ENCODE results near the gene SPACA4. TPM values are rescaled to one million over a fixed set of nuclear protein-coding genes. Genes with fewer than 3 reads are reported as not detected.
"Not testable (repeated sequence)": the region's sequence is repeated elsewhere in the genome, so short reads cannot be mapped to it uniquely, and the experiment has no call there.

The SPACA4 gene, protein sequence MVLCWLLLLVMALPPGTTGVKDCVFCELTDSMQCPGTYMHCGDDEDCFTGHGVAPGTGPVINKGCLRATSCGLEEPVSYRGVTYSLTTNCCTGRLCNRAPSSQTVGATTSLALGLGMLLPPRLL
- not detected for polyA plus RNA-seq (2013, experiment 1 of 2; ENCODE audit: insufficient read length)
- polyA plus RNA-seq (2013, experiment 2 of 2; ENCODE audit: insufficient read length) = not detected

DNA sequence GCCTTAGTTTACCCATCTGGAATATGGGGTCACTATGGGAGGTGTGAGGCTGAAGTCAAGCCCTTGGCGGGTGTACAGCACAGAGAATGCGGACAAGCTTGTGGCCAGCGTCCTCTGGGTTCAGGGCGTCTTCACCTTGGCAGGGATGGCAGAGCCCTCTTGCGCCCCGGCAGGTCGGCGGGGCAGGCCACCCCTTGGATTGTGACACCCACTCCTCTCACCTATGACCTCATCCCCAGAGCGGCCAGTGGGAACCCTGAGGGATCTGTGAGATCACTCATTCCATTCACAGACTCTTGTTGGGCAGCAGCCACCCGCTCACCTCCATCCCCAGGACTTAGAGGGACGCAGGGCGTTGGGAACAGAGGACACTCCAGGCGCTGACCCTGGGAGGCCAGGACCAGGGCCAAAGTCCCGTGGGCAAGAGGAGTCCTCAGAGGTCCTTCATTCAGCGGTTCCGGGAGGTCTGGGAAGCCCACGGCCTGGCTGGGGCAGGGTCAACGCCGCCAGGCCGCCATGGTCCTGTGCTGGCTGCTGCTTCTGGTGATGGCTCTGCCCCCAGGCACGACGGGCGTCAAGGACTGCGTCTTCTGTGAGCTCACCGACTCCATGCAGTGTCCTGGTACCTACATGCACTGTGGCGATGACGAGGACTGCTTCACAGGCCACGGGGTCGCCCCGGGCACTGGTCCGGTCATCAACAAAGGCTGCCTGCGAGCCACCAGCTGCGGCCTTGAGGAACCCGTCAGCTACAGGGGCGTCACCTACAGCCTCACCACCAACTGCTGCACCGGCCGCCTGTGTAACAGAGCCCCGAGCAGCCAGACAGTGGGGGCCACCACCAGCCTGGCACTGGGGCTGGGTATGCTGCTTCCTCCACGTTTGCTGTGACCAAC is at the start of gene SPACA4:
Gene SPACA4, plus strand, starts transcription at position 280 of the 896 bp plus-strand sequence. Its CDS starts 237 bp downstream, at position 517.
- DNase-seq = no peak

DNA sequence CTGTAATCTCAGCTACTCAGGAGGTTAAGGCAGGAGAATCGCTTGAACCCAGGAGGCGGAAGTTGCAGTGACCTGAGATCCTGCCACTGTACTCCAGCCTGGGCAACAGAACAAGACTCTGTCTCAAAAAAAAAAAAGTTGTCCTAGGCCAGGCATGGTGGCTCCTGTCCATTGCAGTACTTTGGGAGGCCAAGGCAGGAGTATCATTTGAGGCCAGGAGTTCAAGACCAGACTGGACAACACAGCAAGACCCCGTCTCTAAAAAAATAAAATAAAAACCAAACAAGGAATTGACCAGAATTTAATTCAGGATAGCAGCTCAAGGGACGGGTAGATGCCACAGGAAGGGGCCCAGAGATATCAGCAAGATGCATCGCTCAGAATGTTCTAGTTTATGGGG is 49.7 kb upstream of the SPACA4 start:
- DNase-seq = no peak

DNA sequence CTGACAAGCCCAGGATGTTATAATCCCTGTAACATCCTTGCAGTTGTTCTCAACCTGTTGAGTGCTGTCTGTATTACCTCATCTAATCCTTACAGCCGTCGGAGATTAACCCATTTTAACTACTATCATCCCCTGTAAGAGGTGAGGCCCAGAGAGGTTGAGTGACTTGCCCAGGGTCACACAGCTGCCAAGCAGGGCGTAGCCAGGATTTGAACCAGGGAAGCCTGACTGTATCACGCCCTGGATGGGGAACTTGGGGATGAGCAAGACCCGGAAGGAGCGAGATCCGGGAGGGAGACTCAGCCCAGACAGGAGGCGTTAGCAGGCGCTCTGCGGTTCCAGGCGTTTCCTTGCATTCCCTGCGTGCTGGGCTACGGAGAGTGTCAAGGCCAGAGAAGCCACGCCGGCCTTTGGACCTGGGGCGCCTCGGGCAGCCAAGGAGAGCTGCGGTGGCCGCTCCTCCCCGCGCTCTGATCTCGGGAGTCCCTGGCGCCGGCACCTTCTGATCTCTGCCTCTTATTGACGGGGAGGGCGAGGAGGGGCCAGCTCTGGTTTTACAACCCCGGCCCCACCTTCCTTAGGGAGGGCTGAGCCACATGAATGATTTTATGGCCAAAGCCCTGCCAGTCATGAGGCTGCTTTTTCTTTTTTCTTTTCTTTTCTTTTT is 48.4 kb upstream of the SPACA4 start:
- peak; percentile 52 for DNase-seq

DNA sequence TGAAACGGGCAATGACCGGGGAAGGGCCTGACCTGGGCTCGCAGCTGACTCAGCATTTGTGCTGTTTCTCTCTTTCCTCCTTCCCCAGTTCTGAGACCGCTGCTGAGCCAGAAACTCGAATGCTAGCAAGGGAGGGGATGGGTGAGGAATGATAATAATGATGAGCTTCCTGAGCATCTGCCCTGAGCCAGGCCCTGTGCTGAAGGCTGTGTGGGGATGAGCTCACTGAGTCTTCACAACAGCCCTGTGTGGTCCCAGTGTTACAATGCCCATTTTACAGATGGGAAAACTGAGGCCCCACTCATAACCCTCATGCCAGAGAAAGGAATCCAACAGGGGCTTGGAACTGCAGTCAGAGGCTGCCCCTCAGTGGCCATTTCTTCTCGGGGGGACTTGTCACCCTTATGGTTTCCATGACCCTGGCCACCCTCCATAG is 46.4 kb upstream of the SPACA4 start:
- no peak for DNase-seq

DNA sequence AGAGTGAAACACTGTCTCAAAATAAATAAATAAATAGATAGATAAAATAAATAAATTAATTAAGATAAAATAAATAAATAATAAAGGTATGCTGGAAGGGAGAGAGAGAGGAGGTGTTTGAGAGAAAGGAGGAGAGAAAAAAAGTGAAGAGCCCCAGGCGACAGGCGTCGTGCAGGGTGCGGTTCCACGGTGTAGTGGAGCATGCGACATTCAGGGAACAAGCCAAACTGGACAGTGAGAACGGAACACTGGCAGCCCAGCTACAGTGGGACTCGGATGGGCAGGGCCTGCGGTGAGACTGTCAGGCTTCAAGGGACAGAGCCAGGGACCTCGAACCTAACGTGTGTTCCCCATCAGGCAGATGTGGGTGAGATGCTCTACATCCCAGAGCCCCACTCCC is 45.1 kb upstream of the SPACA4 start:
- DNase-seq = no peak

DNA sequence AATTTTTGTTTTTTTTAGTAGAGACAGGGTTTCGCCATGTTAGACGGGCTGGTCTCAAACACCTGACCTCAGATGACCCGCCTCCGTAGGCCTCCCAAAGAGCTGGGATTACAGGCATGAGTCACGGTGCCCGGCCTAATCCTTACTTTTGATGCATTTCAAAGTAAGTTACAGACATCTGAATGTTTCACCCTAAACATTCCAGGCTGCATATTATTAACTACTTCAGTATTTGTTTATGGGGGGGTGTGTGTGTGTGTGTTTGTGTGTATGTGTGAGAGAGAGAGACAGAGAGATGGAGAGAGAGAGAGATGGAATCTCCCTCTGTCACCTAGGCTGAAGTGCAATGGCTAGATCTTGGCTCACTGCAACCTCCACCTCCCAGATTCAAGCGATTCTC is 41.5 kb upstream of the SPACA4 start:
- DNase-seq = peak; percentile 74

DNA sequence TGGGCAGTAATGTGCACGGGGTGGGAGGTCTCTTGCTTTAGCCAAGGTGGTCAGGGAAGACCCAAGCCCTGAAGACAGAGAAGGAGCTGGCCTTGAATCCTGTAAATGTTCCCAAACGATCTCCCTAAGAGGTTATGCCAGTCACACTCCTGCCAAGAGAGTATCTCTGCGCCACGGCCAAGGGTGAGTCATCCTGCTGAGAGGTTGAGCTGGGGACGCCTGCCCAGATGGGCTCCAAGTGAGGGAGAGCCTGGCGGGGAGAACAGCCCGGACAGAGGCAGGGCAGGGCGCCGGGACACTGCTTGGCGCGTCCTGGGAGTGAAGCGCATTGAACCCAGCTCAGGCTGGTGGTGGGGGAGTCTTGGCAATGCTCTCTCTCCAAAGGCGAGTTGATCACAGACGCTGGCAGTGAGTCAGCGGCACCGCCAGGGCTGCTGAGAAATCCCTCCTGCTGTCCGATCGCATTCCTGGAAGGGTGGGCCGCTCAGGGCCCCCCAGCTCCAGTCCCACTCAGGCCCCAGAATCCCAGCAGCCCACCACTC is 38.1 kb upstream of the SPACA4 start:
- DNase-seq = peak; percentile 85

DNA sequence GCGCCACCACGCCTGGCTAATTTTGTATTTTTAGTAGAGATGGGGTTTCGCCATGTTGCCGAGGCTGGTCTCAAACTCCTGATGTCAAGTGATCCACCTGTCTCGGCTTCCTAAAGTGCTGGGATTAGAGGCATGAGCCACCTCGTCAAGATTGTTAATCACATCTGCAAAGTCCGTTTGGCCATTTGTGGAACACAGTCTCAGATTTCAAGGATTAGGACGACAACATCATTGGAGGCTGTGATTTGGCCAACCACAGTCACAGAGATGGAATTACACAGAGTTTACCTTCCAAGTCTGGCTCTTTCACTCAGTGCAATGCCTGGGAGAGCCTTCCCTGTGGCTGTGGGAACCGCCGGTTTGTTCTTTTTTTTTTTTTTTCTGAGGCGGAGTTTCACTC is 36.7 kb upstream of the SPACA4 start:
- DNase-seq = peak; percentile 29

DNA sequence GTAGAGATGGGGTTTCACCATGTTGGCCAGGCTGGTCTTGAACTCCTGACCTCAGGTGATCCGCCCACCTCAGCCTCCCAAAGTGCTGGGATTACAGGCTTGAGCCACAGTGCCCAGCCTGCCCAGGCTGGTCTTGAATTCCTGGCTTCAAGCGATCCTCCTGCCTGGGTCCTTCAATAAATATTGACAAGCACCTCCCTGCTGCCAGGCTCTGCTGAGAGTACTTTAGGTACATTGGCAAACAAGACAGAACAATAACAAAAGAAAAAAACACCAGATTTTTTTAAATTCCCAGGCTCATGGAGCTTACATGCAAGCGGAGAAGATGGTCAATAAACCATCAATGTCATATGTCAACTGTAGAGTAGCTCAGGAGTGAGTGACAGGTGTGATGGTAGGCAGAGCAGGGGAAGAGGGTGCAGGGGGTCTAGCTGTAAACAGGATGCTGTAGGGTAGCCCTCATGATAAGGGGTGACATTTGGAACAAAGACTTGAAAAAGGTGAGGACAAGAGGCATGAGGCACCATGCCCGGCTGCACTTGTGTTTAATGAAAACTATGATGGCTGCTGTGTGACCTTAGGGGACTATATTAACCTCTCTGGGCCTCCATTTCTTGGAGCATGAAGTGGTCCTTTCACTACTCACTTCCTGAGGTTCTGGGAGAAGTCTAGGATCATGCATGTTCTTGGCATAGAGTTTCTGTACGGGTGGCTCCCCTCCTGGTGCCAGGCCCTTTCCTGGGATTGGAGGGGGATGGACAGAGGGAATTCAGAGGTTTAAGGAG is 35.0 kb upstream of the SPACA4 start:
- no peak for DNase-seq

DNA sequence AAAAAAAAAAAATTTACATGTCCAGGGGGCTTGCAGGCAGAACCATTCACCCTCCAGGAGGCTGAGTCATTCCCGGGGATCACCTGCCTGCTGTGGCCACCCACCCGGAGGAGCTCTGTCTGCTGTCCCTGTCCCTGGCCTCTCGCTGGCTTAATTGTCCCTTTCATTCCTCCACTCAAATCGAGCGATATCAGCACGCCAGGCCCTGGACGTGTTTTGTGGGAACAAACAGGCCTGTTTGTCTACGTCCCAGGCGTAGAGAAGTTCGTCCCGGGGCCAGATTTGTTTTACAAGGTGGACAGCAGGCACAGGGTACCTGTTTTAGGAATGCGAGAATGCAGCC is 33.4 kb upstream of the SPACA4 start:
- DNase-seq = no peak

DNA sequence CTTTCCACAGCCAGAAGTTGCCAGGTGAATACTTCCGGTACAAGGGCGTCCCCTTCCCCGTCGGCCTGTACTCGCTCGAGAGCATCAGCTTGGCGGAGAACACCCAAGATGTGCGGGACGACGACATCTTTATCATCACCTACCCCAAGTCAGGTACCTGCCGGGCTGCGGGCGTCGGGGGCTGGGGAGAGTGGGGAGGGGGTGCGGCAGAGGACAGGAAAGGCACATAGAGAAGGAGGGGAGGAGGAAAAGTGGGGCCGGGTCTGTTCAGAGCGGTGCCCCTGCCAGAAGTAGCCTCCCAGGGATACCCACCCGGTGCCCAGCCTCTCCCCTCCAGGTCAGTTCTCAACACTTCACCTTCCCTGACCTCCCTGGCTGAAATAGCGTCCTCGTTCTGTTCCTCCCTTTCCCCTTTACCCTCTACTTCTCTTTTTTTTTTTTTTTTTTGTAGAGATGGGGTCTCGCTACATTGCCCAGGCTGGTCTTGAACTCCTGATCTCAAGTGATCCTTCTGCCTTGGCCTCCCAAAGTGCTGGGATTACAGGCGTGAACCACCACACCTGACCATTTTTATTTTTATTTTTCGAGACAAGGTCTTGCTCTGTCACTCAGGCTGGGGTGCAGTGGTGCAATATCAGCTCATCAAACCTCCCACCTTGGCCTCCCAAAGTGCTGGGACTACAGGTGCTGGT is 30.5 kb upstream of the SPACA4 start:
- DNase-seq = no peak

DNA sequence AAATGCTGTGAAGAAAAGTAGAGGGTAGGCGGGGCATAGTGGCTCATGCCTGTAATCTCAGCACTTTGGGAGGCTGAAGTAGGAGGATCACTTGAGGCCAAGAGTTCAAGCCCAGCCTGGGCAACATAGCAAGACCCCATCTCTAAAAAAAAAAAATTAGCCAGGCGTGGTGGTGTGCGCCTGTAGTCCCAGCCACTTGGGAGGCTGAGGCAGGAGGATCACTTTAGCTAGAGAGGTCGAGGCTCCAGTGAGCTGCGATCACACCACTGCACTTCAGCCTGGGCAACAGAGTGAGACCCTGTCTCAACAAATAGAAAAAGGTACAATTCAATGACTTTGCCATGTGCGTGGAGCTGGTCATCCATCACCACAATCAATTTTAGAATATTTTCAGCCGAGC is 28.6 kb upstream of the SPACA4 start:
- not testable (repeated sequence) for DNase-seq

DNA sequence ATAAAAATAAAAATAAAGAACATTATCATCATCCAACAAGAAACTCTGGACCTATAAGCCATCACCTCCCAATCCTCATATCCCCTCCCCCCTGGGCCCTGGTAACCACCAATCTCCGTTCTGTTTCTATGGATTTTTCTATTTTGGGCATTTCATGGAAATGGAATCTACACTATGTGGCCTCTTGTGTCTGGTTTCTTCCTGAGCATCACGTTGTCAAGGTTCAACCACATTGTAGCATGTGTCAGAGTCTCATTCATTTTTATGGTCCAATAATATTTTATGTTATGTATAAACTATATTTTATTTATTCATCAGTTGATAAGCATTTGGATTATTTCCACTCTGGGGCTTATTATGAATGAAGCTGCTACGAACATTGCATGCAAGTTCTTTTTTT is 27.7 kb upstream of the SPACA4 start:
- peak; percentile 52 for DNase-seq

DNA sequence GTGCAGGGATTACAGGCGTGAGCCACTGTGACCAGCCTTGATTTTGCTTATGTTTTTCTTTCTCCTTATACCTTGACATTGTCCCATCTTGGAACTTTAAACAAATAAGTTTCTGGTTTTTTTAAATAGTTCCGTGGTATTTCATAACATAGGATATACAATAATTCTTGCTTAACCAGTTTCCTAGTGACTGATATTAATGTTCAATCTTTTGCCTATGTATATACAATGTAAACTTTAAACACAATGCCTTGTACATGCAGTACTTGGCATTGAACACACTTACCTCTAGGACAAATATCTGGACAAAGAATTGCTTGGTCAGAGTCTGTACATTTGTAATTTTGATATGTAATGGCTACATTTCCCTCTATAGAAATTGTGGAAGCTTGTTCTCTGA is 24.4 kb upstream of the SPACA4 start:
- DNase-seq = no peak

DNA sequence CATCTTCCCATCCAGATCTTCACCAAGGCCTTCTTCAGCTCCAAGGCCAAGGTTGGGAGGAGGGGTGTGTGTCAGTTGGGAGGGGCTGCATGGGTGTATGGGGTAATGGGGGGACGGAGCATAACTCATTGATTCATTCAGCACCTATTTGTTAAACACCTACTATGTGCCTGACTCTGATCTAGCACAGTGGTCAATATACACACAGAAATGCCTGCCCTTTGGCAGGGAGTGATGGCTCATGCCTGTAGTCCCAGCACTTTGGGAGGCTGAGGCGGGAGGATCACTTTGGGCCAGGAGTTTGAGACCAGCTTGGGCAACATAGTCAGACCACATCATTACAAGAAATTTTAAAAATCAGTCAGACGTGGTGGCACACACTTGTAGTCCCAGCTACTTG is 19.2 kb upstream of the SPACA4 start:
- DNase-seq = no peak

DNA sequence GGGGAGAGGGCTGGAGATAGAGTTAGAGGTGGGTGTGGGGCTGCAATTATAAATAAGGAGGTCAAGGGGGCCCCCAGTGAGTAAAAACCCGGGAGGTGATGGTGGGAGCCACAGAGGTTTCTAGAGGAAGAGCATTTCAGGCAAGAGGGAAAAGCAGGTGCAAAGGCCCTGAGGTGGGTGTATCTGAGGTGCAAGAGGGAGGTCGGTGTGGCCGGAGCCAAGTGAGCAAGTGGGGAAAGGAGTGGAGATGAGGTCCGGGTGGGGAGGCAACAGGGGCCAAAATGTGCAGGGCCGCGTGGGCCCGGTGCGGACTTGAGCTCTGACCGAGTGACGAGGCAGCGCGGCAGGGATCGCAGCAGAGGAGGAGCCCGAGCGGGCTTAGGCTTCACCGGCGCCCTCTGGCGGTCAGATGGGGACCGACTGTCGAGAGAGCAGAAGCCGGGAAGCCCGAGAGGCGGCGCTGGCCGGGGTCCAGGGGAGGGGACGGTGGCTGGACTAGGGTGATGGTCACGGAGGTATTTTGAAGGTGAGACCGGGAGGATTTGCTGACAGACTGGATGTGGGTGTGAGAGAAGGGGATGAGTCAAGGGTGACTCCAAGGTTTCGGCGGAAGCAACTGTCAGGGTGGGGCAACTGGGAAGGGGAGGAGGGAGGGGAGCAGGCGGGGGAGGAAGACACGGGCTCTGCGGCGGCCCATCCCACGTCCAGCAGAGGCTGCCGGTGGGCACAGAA is 17.7 kb upstream of the SPACA4 start:
- DNase-seq = peak; percentile 80

DNA sequence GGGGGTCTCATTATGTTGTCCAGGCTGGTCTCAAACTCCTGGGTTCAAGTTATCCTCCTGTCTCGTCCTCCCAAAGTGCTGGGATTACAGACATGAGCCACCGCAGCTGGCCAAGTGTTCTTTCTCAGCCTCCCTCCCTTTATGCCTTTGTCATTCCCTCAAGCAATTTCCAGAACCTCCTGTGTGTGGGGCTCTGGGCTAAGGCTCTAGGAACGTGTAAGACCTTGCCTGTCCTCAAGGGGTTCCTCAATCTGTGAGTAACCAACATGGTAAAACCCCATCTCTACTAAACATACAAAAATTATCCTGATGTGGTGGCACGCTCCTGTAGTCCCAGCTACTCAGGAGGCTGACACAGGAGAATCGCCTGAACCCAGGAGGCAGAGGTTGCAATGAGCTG is 15.5 kb upstream of the SPACA4 start:
- no peak for DNase-seq

DNA sequence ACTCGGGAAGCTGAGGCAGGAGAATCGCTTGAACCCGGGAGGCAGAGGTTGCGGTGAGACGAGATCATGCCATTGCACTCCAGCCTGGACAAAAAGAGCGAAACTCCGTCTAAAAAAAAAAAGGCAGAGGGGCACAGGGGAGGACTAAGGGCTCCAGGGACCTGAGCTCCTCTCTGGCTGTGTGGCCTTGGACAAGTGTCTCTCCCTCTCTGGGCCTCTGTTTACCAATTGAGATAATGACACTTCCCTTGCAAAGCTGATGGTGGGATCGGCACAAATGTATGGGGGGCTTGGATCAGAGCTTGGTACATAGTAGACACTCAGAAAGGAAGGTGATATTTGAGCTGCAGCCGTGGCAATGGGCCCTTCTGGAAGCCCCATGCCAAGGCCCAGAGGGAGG is 11.4 kb upstream of the SPACA4 start:
- no peak for DNase-seq

DNA sequence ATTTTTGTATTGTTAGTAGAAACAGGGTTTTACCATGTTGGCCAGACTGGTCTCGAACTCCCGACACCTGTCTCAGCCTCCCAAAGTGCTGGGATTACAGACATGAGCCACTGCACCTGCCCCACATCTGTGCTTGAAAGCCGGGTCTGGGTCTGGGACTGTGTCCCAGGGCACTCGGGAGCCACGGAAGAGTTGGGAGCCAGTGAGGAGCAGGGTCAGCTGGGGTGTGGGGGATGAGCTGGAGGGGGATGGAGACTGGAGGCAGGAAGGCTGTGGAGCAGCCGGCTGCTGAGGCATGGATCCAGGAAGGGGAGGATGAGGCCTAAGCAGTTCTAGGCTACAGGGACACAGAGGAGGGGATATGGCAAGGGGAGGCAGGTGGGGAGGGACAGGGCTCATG is 10.7 kb upstream of the SPACA4 start:
- DNase-seq = no peak

DNA sequence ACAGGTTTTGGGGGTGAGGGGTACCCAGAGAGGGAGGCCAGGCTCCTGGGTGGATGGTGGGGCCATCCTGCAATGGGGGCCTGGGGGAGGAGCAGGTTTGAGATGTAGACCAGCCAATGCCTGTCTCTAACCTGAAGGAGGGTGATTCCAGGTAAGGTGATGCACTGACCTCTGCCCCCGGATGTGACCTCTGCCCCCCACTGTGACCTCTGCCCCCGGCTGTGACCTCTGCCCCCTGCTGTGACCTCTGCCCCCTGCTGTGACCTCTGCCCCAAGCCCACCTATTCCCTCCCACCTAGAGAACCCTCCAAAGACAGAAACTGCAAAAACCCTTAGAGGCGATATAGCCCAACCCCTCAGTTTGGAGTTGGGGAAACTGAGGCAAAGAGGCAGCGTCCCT is 10.3 kb upstream of the SPACA4 start:
- DNase-seq = no peak

All from fibroblast of skin of abdomen (primary cell).